Effector CD4-positive, alpha-beta T cell (primary cell): ENCODE measurements around the gene DNAH5.
"Not testable (repeated sequence)": the region's sequence is repeated elsewhere in the genome, so short reads cannot be mapped to it uniquely, and the experiment has no call there.

Experiments
- DNase-seq: peaks from one replicate; pipeline ENCODE4 v3.0.0-alpha.2; 2020

The DNAH5 gene

DNA sequence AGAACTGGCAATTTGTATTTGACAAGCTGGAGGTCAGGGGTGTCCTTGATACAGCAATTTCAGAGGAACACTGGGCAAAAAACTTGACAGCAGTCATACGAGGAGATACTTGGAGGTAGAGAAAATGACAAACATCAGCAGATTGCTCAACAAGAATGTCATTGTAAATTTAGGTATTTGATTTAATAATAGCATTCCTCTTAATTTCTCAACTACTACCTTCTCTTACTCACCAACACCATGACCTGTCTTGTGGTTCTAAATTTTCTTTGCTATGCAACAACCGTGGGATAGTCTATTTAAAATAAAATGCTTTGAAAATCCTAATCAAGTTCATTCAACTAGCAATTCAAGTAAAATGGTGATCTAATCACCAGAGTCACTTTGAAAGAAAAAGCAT is 128.4 kb downstream of the DNAH5 start:
- DNase-seq, result no peak

DNA sequence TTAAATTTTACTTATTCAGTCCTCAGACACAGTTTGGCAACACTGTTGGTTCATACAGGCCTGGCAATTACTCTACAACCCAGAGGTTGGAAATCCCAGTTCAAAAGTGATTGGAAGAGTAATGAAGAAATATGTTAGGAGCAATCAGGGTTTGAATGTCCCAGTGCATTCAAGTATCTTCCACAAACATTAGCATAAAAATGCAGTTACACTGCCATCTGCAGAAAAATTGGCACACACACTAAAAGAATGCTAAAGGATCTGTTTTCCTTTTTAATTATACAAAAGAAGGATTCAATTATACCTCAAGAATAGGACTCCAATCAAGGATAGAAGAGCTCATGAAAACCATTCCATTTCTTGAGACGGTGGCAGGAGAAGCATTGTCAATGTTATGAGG is 130.2 kb downstream of the DNAH5 start:
- no peak for DNase-seq

DNA sequence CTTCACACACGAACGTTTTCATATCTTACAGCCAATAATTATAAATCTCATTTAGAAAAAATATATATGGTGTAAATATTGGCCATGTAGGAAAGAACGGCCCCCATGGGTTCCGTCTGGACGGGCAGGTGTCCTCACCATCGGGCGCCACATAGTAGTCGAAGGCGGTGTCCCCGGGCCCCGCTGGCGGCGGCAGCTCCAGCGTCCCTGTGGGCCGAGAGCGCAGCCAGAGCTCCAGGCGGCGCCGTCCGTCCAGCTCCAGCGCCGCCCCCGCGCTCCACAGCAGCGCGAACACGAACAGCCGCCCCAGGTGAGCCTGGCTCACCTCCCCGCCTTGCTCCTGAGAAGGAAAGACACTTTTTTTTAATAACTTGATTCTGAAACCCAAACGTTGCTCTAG is 134.6 kb downstream of the DNAH5 start:
- no peak for DNase-seq

DNA sequence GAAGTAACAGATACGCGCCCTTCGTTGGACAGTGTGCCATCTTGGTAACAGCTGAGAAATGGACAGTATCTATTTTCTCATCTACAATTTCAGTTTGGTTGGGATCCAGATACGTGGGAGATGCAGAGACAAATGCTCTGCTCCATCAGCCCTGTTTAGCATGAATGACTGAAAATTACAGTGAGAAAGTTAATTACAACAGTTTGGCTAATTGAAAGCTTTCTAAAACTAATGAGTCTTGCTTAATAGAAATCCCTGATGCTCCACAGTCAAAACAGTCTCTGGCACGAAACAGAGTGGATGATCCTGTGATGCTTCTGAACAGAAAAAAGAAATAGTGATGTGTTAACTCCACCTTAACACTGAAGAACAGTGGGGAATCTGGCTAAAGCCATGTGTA is 140.2 kb downstream of the DNAH5 start:
- no peak for DNase-seq

DNA sequence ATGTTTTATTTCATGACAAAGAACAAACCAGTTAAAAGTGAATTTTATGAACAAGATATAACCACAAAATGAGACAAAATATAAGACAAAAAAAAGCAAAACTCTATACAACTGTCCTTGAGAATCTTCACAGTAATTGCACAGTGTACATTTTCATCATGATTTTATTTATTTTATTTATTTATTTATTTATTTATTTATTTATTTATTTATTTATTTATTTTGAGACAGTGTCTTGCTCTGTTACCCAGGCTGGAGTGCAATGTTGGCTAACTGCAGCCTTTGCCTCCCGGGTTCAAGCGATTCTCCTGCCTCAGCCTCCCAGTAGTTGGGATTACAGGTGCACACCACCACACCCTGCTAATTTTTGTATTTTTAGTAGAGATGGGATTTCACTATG is 145.9 kb downstream of the DNAH5 start:
- not testable (repeated sequence) for DNase-seq

DNA sequence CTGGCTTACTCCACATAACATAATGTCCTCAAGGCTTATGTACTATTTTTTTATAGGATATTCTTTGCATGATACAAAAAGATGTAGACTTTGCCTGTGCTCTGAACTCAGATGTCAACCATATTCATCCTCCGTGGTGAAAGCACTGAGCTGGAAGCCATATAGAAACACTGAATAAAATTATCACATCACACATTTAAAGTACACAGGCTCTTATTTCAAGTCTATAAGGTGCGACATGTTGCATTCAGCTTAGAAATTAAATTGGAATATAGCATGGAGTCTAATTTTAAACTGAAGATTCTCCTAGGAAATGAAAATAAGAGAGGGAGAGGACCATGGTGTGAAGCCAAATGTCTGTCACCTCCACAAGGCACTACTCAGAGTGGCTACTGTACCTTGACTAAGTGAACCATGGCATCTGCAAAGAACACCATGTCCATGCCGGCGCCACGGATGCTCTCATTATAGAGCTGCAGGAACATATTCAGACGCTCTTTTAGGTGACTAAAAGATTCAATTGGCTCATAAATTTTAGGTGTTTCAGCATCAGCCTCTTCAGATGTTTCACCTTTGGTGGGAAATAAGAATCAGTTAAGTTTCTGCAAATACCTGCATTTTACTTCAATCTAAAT is 158.6 kb downstream of the DNAH5 start:
- no peak for DNase-seq

DNA sequence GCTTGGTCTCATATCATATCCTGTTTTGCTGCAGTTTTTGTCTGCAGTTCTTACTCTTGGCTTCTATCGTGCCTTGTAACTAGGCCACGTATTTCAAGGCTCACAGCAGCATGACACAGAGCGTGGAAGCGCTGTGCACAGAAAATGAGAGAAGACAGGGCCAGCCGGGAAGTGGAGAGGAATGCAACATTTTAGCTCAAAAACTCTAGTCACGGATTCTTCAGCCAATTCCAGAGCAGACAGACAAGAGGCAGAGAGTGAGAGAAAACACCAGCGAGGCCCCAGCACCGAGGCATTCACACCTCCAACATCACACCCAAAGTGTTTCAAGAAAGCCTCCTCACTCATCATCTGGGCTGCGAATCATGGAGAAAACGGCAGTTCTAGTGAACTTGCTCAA is 160.8 kb downstream of the DNAH5 start:
- no peak for DNase-seq

DNA sequence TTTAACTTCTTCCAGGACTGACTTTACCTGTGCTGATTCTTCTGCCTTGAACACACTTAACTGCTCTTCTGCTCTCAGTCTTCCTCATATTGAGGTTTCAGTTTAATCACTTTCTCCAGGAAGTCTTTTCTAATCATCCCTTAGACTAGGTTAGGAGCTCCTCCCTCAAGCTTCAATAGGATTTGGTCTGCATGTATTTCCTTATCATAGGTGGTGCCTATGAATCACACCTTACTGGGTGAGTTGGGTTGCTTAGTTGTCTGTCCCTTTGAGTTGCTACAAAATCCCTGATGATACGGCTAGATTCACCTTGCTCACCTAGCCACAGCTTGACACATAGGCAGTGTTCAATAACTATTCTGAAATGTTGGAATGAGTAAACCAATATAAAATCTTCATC is 164.4 kb downstream of the DNAH5 start:
- no peak for DNase-seq

DNA sequence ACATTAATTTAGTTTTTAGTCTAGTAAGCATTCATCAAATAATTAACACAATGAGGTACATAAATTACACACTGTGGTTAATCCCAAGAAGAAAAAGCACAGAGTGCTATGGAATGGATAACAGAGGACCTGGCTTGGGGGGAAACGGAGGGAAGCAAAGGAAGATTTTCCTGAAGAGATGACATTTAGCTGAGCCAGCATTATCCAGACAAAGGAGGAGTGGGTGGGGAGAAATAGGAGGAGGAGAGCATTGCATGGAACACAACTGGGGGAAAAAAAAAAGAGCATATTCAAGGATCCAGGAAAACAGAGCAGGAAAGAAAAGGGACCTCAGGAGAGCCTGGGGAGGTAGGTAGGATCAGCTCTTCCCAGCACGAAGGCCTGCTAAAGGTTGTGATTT is 170.8 kb downstream of the DNAH5 start:
- DNase-seq, result no peak

DNA sequence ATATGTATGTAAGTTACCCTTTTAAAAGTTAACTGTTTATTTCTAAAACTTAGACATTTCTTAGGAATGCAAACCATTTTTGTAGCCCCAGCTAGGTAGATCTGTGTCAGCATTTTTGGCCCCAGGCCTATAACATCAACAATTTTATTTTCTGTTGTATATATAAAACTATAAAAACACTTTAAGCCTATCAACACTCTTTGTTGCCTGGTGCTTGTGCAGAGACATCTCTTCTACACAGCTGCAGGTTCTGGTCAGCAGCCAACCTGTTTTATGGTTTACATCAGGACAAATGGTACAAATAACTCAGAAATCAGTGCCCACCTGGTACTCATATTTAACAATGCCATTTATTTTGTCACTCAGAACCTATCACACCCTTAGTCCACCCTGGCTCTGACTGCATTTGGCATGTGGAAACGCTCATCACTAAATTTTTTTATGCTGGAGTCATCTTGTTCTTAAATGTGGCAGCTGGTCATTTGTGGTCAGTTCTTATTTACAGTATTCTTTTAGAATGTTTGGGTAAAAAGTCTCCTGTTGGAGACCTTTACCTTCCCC is 173.4 kb downstream of the DNAH5 start:
- no peak for DNase-seq

DNA sequence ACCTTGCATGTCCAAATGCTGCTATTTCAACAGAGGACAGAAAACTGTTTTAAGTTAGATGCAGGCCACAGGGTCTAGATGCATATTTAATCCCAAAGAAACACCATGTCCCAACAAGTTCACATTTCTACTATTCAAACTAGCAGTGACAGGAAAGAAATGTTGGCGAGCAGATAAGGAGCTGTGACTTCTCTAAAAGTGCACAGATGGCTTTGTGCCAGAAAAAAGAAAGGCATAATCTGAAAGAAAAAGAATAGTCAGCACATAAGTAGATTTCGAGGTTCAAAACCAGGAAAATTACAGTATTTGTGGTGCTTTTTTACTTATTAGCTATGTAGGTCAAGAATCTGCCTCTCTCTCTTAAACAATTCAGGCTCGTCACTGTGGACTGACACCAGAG is 178.3 kb downstream of the DNAH5 start:
- no peak for DNase-seq

DNA sequence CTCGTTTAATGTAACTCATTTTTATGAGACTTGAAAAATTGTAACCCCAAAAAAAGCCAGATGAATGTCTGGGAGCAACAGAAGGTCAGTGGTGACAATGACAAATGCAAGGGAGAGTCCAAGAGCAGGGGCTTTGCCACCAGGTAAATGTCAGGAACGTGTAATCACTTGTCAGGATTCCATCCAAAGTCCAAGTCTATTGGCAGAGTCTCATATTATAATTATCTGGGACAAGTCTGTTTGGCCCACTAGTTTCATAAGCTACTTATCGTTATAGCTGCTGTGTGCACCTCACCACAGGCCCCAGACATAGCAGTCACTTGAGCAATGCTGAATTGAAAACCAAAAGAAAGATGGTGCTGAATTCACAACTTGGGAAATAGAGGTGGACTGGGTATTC is 180.8 kb downstream of the DNAH5 start:
- DNase-seq, result no peak

DNA sequence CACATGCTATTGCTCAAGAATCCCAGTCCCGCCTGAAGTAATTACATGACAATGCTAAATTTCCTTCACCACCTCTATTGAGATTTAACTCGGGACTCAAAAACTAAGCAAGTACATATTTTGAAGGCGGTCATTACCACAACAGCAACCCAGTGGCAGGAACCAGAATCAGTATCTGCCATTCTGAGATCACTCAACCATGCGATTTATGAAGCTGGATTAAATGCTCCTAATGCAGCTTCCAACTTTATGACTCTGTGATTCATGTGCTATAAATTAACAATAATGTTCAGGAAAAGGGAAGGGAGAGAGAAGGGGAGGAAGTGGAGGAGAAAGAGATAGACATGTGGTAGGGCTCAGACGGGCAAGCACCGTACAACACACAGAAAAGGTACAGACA is 194.7 kb downstream of the DNAH5 start:
- no peak for DNase-seq

DNA sequence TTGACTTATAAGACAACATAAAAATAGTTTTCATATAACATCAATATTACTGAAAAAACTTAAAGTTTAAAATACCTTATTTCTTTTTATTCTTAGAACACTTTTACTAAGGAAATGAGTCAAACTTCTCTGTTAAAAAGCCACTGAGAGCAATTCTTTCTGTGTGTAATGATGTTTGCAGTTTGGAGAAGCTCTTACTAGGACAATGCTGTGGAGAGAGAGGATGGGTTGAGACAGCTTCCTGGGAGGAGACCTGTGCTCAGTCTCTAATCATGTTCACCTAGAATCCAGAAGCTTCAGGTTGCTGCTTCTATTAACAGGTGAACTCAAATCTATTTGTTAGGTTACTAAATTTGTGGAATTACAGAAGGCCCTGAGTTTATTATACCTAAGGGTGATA is 198.5 kb downstream of the DNAH5 start:
- no peak for DNase-seq

DNA sequence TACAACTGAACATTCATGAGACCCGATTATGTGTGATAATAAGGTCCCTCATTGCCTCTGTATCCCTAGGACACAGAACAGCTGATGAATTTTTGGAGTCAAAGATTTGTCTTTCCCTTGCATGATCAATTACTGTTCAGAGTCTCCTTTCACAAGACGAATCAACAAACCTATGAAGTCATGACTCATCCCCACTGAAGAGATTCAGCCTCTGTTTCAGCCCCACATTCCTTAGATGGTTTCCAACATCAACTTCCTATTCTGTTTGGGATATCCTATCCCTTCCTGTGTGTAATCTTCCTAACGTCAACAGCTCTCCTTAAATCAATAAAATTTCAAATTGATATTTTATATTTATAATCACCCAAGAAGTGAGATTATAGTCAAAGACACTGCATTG is 199.0 kb downstream of the DNAH5 start:
- DNase-seq, result no peak

DNA sequence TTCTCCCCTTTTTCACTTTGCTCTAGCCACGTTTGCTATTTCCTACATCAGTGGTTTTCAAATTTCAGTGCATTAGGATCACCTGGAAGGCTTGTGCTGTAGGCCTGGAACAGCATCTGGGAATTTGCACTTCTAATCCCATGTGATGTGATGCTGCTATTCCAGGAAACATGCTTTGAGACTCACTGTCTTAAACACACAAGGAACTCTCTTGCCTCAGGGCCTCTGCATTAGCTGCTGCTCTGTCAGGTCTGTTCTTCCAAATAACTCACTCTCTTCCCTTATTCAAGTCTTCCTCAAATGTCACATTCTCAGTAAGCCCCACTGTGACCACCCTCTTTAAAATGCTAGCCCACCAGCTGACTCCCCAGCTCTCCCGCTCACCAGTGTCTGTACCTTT is 204.0 kb downstream of the DNAH5 start:
- DNase-seq, result no peak

DNA sequence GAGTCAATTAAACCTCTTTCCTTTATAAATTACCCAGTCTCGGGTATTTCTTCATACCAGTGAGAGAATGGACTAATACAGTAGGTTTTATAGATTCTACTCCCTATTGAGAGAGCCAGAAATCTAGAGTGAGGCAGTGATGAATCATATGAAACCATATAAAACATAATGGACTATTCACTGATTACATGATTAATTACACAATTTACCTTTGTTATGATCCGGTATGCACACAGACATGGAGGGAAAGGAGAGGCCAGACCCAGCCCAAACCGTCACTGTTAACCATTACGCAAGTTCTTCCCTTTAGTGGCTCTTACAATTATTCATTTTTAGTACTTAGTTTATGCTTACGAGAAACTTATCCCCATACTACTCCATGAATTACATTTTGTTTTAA is 205.0 kb downstream of the DNAH5 start:
- no peak for DNase-seq

DNA sequence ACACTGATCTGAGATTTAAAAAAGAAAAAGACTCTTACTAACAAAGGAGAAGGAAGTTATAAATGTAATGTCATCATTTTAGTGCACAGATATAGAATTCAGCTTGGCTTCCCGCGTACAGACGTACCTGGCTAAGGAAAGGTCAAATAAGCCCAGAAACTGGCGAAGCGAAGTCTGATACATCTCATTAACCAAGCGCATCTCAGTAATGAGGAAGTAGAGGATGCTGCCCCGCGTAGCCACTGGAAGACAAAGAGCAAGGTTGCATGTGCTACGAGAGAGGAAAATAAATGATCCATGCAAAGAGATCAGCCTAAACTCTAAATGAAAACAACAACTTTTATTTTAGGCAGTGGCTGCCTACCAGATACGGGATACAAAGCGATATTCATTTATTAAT is 208.8 kb downstream of the DNAH5 start:
- no peak for DNase-seq

DNA sequence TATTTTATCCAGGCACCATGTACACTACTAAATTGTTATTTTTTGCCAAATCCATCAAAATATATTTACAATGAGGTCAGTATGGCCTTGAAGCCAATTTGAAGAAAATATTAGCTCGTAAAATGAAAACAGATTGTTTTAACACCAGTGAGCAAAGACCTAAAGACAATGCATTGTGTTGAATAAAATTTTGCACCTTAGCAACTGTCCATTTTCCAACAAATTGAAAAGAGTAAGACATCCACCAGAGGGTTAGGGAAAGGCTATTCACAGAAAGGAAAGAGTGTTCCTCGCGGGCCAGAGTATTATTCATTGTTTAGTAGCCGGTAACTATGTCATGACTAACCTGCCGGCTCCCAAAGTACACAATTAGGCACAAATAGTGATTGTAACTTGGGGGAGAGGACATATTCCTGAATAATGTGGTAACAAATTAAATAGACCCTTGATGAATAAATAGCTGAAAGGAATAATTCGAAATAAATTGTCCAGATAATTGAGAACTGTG is 213.3 kb downstream of the DNAH5 start:
- no peak for DNase-seq

DNA sequence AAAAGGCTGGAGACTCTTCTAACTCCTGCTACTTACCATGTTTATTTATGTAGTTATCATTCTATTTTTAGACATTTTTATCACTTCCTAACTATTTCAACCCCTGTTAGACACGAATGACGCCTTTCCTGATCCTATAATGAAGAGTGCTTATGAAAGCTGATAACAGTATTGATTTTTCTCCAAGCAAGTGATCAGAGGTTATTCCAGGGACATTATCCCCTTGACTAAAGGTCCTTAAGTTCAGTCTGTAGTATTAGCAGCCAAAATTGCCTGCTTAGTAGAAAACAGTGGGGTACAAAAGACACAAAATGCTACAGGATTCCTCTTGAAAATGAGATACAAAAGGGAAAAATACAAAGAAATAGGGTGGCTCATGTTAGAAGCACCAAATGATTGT is 235.6 kb downstream of the DNAH5 start:
- DNase-seq, result no peak

DNA sequence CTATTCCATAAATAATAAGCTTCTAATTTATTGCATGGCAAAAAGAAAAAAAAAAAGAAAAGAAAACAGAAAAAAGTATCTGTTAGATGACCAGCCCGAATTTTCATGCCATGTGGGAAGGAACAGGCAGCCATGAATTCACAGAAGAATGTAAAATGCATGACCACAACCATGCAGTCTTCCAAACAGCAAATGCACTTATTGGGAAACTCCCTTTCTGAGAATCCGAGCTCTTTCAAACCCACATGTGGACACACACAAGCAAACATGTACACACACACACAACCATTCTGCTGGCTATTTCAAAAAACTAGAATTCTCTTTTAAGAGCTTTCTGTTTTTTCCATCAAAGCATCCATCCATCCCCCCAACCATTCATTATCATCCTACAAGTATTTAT is 236.1 kb downstream of the DNAH5 start:
- DNase-seq, result no peak

DNA sequence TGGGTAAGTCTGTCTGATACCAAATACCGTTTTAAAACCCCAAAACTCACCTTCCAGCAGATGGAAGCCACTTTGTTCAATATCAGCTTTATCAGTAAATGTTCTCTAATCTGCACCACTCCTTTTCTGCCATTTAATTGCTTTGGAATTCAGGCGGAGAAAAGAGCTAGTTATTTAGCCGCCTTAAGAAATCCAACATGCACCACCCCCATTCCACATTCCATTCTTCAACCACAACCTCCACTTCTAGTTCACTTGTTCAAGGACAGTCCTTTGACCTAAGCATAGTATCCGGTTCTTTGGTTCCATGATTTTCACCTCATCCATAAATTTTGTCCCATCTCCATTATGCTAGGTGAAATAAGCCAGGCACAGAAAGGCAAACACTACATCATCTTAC is 240.1 kb downstream of the DNAH5 start:
- DNase-seq, result no peak

DNA sequence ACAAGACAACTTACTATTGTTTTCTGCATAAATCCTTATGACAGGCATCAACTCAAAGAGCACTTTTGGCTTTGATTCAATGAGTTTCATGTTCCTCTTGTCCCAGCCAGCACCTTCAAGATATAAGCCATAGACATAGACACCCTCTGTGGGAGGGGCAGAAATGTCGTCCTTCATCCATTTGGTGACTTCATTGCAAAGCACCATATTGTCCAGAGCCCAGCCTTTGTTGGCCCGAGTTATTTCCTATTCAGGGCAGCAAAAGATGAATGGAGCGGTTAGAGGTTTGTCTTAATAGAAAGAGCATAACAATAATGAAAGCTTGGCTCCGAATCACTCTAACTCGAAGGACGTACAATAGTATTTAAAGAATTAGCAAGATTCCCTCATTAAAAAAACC is 243.9 kb downstream of the DNAH5 start:
- no peak for DNase-seq

DNA sequence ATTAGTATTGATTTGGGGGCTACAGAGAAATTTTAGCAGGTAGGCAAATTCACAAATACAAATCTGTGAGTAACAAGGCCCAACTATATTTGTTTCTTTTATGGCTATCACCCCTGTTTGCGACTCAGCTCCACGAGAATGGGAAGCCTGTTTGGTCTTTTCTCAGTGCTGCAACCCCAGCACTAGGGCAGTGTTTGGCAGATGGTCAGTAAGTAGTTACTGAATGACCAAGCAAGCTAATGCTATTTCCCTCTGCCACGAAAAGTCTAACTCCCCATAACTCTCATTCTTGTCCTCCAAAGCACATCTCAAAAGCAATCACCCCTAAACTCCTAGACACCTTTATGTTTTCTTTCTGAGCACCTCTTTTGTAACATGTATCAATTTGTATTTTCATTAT is 245.6 kb downstream of the DNAH5 start:
- DNase-seq, result no peak

DNA sequence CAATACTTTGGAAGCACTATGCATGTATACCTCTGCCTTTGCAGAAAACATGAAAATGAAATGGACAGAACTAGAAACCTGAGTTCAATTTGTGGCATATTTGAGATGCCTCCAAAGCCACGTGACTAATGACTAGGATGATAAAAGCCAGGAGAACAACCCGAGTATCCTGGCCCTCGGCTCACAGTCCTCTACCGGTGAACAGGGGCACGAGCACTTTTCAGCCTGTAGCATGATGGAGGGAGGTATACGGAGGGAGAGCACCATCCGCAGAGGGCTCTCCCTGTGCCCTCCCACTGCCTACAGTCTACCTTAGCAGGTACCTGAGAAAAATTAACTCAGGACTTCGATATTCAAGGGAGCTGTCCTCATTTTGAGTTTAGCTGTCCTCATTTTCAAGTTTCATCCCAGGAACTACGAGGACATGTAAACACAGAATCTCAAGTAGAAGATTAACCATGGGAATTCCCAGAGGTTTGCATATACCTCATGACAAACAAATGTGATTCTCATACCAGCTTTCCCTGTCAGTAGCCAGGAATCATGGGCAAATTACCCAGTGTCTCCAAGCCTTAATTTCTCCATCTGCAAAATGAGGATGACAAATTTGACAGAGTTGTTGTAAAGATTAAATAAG is 249.3 kb downstream of the DNAH5 start:
- DNase-seq, result no peak
